ENCODE measurements around the gene TNRC18.
"Not testable (repeated sequence)": the region's sequence is repeated elsewhere in the genome, so short reads cannot be mapped to it uniquely, and the experiment has no call there.

The TNRC18 gene

DNA sequence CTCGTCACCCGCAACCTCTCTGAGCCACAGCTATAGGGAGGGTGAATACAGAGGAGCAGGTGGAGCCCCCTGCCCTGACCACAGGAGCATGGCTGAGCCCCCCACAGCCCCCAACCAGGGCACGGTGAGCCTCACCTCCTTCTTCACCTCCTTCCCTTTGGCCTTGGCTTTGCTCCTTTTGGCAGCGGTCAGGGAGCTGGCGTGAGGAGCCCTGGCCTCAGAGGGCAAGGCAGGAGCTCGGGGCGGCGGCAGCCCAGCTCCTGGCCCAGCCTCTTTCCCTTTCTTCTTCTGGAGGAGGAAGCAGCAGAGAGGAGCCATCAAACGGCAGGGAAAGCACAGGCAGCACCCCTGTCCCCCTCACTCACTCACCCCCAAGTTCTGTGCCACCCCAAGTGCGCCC, 98.7 kb downstream of the TNRC18 start:
- TF ChIP-seq, protein P1, sequence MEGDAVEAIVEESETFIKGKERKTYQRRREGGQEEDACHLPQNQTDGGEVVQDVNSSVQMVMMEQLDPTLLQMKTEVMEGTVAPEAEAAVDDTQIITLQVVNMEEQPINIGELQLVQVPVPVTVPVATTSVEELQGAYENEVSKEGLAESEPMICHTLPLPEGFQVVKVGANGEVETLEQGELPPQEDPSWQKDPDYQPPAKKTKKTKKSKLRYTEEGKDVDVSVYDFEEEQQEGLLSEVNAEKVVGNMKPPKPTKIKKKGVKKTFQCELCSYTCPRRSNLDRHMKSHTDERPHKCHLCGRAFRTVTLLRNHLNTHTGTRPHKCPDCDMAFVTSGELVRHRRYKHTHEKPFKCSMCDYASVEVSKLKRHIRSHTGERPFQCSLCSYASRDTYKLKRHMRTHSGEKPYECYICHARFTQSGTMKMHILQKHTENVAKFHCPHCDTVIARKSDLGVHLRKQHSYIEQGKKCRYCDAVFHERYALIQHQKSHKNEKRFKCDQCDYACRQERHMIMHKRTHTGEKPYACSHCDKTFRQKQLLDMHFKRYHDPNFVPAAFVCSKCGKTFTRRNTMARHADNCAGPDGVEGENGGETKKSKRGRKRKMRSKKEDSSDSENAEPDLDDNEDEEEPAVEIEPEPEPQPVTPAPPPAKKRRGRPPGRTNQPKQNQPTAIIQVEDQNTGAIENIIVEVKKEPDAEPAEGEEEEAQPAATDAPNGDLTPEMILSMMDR (IDR thresholded peaks at IDR 0.05; ENCODE audit: low read depth, low read length), result no peak
- DNase-seq (ENCODE audit: extremely low read depth, low read depth), result no peak

DNA sequence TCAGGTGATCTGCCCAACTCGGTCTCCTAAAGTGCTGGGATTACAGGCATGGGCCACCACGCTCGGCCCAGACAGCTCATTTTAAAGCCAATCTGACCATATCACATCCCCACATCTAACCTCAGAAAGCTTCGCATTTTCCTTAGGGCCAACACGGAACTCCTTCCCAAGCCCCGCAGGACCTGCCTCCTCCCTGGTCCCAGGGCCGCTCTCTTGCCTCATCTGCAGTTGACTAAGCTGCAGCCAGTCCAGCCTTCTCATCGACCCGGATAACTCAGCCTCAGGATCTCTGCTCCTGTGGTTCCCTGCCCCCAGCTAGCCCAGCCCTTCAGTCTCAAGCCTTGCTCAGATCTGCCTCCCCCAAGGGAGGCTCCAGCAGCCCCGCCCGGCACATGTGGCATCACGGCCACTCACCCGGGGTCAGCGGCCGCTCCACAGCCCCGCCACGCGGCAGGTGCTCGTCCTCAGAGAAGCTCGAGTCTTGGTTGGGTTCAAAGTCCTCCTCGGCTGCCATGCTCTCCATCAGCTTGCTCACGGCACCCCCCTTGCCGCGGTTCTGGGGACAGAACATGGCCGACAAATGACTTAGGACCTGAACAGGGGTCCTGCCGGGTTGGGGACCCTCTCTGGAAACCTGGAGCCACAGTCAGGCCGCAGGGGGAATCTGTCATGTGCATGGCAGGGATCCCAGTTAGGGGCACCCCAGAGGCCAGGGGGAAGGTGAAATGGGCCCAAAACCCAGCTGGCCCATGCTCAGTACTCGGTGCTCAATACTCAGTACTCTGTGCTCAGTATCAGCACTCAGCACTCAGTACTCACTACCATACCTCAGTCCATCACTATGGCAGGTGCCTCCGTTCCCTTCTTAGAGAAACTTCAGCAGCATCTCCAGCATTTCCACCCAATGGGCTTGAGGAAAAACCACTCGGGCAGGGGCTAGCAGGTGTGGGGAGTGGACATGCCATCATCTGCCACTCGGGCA, 99.5 kb downstream of the TNRC18 start:
- not testable (repeated sequence) for DNase-seq (ENCODE audit: extremely low read depth, low read depth)

DNA sequence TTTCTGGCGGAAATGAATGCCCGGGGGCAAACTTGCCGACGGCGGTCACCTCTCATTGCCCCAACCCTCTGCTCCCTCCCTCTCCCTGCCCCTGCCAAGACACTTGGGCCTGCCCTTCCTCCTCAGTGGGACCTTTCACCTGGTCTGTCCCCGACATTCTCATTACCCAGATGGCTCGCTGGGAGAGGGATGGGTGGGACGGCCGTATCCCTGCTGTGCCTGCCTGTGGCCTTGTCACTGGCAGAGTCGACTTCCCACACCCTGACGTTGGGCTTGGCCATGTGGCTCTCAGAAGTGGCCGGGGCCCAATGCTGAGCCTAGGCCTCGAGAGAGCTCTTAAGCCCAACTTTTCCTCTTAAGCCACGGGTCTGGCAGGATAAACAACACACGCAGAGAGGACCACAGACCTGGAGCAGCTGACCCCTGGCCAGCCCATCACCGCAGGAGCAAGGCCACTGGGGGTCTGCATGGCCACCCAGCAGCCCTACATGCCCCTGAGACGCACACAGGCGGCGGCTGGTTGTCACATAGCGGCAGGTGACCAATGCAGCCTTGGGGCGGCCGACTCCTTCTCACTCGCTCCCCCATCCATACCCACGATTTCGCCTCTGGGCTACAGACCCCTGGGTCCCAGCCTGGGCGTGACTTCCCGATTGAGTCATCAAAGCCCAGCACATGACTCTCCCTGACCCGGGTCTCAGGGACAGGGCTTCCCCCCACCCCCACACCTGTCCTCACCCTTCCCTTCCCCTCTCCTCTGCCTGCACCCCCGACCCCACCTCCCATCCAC, 100.8 kb downstream of the TNRC18 start:
- TF ChIP-seq, protein P1 (IDR thresholded peaks at IDR 0.05; ENCODE audit: low read depth, low read length), result no peak
- DNase-seq (ENCODE audit: extremely low read depth, low read depth), result no peak

DNA sequence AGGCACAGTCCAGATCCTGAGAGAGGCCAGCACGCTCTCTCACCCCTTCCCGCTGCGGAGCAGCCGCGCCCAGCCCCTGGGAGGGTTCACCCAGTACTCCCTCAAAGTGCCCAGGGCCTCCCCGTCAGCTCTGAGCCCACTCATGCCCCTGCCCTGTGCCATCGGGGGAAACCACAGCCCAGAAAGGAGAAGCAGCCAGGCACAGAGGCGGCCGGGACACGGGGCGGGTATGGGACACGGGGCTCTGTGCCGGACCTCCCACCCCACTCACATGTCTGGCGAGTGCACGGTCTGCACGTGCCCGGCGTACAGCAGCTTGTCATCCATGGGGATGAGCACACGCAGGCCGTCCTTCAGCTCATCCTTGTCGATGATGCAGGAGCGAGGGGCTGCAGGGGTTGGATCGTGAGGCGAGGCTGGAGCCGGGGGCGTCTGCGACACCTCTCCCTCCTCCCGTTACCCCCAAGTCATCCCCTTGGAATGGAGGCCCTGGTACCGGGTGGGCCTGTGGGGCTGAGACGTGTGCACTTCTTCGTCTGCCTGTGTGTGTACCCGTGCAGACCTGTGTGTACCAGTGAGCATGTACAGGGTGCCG, 102.7 kb downstream of the TNRC18 start:
- no peak for DNase-seq (ENCODE audit: extremely low read depth, low read depth)
- TF ChIP-seq, protein P1 (IDR thresholded peaks at IDR 0.05; ENCODE audit: low read depth, low read length), result no peak

DNA sequence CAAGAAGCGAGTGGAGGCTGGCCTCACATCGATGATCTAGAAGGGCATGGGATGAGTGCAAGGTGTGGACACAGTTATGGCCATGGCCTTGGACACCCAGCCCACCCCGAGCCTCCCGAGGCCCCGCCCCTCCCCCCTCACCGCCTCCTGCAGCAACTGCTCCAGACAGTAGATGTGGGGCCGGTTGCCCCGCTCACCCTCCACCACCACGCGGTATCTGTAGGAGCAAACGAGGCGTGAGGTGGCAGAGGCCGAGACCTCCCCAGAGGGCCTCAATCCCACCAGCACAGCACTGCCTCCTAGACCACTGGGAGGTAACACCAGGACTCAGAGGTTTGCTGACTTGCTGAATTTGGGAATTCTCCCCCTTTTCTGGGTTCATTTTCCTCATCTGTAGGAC, 103.2 kb downstream of the TNRC18 start:
- TF ChIP-seq, protein P1 (IDR thresholded peaks at IDR 0.05; ENCODE audit: low read depth, low read length), result no peak
- no peak for DNase-seq (ENCODE audit: extremely low read depth, low read depth)

DNA sequence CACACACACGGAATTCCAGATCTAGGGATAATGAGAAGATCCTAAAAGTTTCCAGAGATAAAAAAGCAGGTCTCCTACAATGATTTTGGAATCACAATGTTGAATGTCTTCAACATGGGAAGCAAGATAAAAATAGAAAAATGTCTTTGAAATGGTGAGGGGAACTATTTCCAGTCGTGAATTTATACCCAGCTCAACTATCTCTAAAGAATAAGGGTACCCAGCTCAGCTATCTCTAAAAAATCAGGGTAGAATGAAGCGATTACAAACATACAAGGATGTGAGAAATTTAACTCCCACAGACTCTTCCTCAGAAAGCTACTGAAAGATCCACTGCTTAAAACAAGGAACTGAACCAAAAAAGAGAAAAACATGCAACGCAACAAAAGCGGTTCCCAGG, 105.0 kb downstream of the TNRC18 start:
- not testable (repeated sequence) for DNase-seq (ENCODE audit: extremely low read depth, low read depth)

DNA sequence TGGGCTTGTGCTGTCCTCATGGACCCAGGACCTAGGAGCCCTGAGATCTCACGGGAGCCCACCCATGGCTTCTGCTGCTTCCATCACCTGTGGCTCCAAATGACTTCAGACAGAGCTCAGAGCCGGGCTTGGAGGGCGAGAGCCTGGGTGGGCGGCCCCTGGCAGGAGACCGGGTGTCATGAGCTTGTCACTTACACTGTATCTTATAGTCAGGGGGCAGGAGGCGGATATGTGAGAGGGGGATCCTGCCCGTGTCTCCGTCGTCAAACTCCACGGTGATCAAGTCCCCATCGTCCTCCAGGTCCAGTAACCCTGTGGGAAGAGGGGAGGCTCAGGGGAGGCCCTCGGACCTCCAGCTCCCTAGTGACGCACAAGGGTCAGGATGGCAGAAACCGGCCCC, 107.9 kb downstream of the TNRC18 start:
- TF ChIP-seq, protein P1 (IDR thresholded peaks at IDR 0.05; ENCODE audit: low read depth, low read length), result no peak
- no peak for DNase-seq (ENCODE audit: extremely low read depth, low read depth)

DNA sequence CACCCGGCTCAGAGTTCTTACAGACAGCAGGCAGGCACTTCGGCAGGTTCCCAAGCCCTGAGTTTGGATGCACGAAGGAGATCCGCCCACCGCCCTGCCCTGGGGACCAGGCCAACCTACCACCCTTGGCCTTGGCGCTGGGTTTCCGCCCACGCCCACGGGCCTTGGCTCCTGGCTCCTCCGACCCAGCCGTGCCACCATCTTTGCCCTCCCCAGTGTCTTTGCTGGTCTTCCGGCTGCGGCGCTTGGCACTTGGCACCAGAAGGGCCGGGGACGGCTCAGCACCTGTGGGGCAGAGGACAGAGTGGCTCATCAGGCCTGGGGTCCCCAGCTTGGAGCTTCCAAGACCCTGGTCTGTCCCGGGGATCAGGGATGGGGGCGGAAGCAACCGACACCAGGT, 108.8 kb downstream of the TNRC18 start:
- TF ChIP-seq, protein P1 (IDR thresholded peaks at IDR 0.05; ENCODE audit: low read depth, low read length), result no peak
- DNase-seq (ENCODE audit: extremely low read depth, low read depth), result no peak

DNA sequence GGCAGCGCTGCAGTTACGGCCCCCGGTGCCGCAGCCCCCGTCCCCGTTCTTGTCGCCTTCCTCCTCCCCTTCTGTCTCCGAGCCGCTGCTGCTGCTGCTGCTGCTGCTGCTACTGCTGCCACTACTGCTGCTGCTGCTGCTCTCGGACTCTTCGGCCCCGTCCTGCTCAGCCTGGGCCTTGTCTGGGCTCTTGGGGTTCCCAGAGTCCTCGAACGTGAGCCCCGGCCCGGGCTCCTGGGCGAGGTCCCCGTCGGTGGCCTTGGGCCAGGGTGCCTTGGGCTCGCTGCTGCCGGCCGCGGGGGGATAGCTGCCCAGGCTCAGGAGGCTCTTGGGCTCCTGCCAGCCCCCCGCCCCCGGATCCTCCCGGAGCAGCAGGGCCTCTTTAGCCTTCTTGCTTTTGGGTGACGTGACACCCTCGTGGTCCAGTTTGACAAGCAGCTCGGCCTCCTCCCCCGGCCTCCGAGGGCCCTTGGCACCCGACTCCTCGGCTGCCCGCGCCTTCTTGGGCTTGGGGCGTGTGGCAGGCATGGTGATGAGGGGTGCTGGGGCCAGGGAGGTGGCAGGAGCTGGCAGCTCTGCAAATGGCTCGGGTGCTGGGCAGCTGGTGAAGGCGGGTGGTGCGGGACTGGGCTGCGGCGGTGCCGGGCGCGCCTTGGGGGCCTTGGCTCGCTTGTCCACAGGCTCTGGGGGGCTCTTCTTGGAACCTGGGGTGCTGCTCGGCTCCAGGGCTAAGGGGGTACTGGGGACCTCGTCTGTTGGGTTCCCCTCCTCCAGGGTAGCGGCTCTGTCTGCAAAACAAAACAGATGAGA, 110.4 kb downstream of the TNRC18 start:
- DNase-seq (ENCODE audit: extremely low read depth, low read depth), result not testable (repeated sequence)

DNA sequence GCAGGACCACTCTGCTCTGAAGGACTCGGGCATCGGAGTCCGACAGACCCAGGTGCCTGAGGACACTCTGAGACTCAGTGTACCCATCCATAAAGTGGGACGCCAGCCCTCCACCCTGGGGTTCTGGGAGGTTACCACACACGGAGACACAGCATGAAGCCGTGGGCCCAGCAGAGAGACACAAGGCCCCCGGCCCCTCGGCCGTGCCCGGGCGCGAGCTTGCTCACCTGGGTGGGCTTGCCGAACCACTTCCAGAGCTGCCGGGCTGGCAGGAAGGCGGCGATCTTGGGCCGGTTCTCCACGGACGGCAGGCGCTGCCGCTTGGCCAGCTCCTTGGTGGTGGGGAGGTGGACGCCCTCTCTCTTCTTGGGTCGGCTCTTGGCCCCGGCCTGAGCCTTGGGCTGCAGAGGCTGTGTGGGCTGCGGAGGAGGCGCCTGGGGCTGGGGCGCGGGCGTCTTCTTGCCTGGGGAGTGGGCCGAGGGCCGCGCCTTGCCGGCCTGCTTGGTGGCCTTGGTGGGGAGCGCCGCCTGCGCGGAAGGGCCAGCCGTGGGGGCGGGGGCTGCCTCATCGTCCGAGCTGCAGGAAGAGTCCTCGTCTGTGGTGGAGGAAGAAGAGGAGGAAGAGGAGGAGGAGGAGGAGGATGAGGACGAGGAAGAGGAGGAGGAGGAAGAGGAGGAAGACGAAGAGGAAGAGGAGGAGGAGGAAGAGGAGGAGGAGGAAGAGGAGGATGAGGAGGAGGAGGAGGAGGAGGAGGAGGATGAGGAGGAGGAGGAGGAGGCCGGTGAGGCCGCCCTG, 111.2 kb downstream of the TNRC18 start:
- not testable (repeated sequence) for DNase-seq (ENCODE audit: extremely low read depth, low read depth)

All from AG09319 (cell line).